ENCODE measurements around the gene MED23. TPM values are rescaled to one million over a fixed set of nuclear protein-coding genes. Genes with fewer than 3 reads are reported as not detected.
"Not testable (repeated sequence)": the region's sequence is repeated elsewhere in the genome, so short reads cannot be mapped to it uniquely, and the experiment has no call there.

MED23 gene
- total RNA-seq, 1 experiment from 2014 or later: 13.6 TPM

GRCh38 chr6:131572686-131573415 is 55.2 kb downstream of the MED23 start, which contains the start of gene ARG1:
Gene ARG1, plus strand, starts transcription at chr6:131573226. Its CDS starts 57 bp downstream, at chr6:131573283.
- DNase-seq (ENCODE audit: low spot score): no peak

- no peak for DNase-seq (ENCODE audit: low spot score)
Observed at GRCh38 chr6:131568726-131569125, 59.3 kb downstream of the MED23 start.

- no peak for DNase-seq (ENCODE audit: low spot score)
Observed at GRCh38 chr6:131565056-131565455, 63.0 kb downstream of the MED23 start.

GRCh38 chr6:131561925-131562707 is 65.9 kb downstream of the MED23 start:
- DNase-seq (ENCODE audit: low spot score): no peak

GRCh38 chr6:131558922-131559321 is 69.1 kb downstream of the MED23 start:
- no peak for DNase-seq (ENCODE audit: low spot score)

GRCh38 chr6:131555992-131556391 is 72.0 kb downstream of the MED23 start:
- peak; percentile 2 for DNase-seq (ENCODE audit: low spot score)

- DNase-seq (ENCODE audit: low spot score): no peak
Observed at GRCh38 chr6:131552572-131552971, 75.5 kb downstream of the MED23 start.

GRCh38 chr6:131551902-131552301 is 76.1 kb downstream of the MED23 start:
- DNase-seq (ENCODE audit: low spot score): no peak

- DNase-seq (ENCODE audit: low spot score): no peak
Observed at GRCh38 chr6:131549811-131550210, 78.2 kb downstream of the MED23 start.

GRCh38 chr6:131548441-131548840 is 79.6 kb downstream of the MED23 start:
- no peak for DNase-seq (ENCODE audit: low spot score)

GRCh38 chr6:131547488-131547887 is 80.6 kb downstream of the MED23 start:
- no peak for DNase-seq (ENCODE audit: low spot score)

- no peak for DNase-seq (ENCODE audit: low spot score)
Observed at GRCh38 chr6:131545317-131545716, 82.7 kb downstream of the MED23 start.

GRCh38 chr6:131538615-131539014 is 89.4 kb downstream of the MED23 start:
- not testable (repeated sequence) for DNase-seq (ENCODE audit: low spot score)

- DNase-seq (ENCODE audit: low spot score): no peak
Observed at GRCh38 chr6:131532580-131533039, 95.4 kb downstream of the MED23 start.

GRCh38 chr6:131531681-131532080 is 96.4 kb downstream of the MED23 start:
- not testable (repeated sequence) for DNase-seq (ENCODE audit: low spot score)

- not testable (repeated sequence) for DNase-seq (ENCODE audit: low spot score)
Observed at GRCh38 chr6:131530936-131531335, 97.1 kb downstream of the MED23 start.

GRCh38 chr6:131524695-131525336 is 103.2 kb downstream of the MED23 start:
- DNase-seq (ENCODE audit: low spot score): no peak

- no peak for DNase-seq (ENCODE audit: low spot score)
Observed at GRCh38 chr6:131523988-131524673, 103.9 kb downstream of the MED23 start.

Measured in H4 (cell line).